Vagina (tissue), 2 donors: ENCODE data around the gene FUT6. TPM values are rescaled to one million over a fixed set of nuclear protein-coding genes. Genes with fewer than 3 reads are reported as not detected.
"Not testable (repeated sequence)": the region's sequence is repeated elsewhere in the genome, so short reads cannot be mapped to it uniquely, and the experiment has no call there.

ENCODE experiments used
- DNase-seq, 2 donors: peaks; one replicate each; pipeline ENCODE4 v3.0.0-alpha.2; 2017; ENCODE audit errors: extremely low spot score in 2 of 2
- H3K27ac ChIP-seq: fragments of 200-600 bp; sonication (generic); one replicate; pipeline ENCODE4 v1.5.1; 2019
- H3K27me3 ChIP-seq: fragments of 200-600 bp; sonication (generic); one replicate; pipeline ENCODE4 v1.5.1; 2019
- H3K36me3 ChIP-seq, 2 donors: fragments of 200-600 bp; sonication (generic); one replicate each; pipeline ENCODE4 v1.5.1; 2017 to 2019
- H3K4me1 ChIP-seq: fragments of 200-600 bp; sonication (generic); one replicate; pipeline ENCODE4 v1.5.1; 2019
- H3K4me3 ChIP-seq, 2 donors: fragments of 200-600 bp; sonication (generic); 1 replicate in 1 of 2; 2 replicates in 1 of 2; pipeline ENCODE4 v1.5.1; 2016 to 2019
- H3K9me3 ChIP-seq: fragments of 200-600 bp; sonication (generic); one replicate; pipeline ENCODE4 v1.5.1; 2019
- POLR2A ChIP-seq, 2 donors: fragments of 450-650 bp; IDR thresholded peaks; one replicate each; pipeline ENCODE4 v1.6.1; 2017; ENCODE audit warnings: antibody characterized with exemption in 2 of 2, mild to moderate bottlenecking in 2 of 2, moderate library complexity in 2 of 2
- POLR2AphosphoS5 ChIP-seq, 2 donors: sonication (generic); formaldehyde crosslinking; IDR thresholded peaks; one replicate each; pipeline ENCODE4 v1.9.0; 2017; ENCODE audit warnings: antibody characterized with exemption in 2 of 2, mild to moderate bottlenecking in 2 of 2, low read depth in 1 of 2; ENCODE audit not compliant: insufficient read depth in 1 of 2
- intact Hi-C: fragments of 100-400 bp; cut with DNase I; formaldehyde crosslinking; loops from one replicate; pipeline ENCODE4 v1.15.1; 2023
- total RNA-seq: library from RNA; depleted of rRNA; stranded (reverse); fragments of >200 nt; gene quantifications from one replicate; pipeline ENCODE4 v1.2.3, GENCODE V29; 2016
- TF ChIP-seq, protein P1 (sequence below), 3 experiments: fragments of 450-650 bp in 2 of 3; fragments of 200-600 bp in 1 of 3; sonication (generic) in 1 of 3; IDR thresholded peaks; one replicate each; pipeline ENCODE4 v1.5.1; 2017 to 2019; ENCODE audit warnings: antibody characterized with exemption in 3 of 3, mild to moderate bottlenecking in 2 of 3, moderate library complexity in 2 of 3

FUT6 gene
- total RNA-seq, 1 donor from 2014 or later = 36.8 TPM

- Histone ChIP-seq H3K36me3 (peaks cover 0 to 29% of the 10 kb centered on the region in 2 donors), H3K4me3 (no peak overlapping the region), H3K27me3 (no peaks in the 10 kb centered on the region), H3K4me1 (no peaks in the 10 kb centered on the region), H3K27ac (no peak overlapping the region), H3K9me3 (no peaks in the 10 kb centered on the region)
- TF ChIP-seq, protein P1, sequence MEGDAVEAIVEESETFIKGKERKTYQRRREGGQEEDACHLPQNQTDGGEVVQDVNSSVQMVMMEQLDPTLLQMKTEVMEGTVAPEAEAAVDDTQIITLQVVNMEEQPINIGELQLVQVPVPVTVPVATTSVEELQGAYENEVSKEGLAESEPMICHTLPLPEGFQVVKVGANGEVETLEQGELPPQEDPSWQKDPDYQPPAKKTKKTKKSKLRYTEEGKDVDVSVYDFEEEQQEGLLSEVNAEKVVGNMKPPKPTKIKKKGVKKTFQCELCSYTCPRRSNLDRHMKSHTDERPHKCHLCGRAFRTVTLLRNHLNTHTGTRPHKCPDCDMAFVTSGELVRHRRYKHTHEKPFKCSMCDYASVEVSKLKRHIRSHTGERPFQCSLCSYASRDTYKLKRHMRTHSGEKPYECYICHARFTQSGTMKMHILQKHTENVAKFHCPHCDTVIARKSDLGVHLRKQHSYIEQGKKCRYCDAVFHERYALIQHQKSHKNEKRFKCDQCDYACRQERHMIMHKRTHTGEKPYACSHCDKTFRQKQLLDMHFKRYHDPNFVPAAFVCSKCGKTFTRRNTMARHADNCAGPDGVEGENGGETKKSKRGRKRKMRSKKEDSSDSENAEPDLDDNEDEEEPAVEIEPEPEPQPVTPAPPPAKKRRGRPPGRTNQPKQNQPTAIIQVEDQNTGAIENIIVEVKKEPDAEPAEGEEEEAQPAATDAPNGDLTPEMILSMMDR (IDR thresholded peaks at IDR 0.05) = no peak
- no peak for TF ChIP-seq POLR2A (IDR thresholded peaks at IDR 0.05)
- TF ChIP-seq POLR2AphosphoS5 (IDR thresholded peaks at IDR 0.05; ENCODE audit: insufficient read depth in 1 of 2, low read depth in 1 of 2) = no peak
- DNase-seq = no peak
- intact Hi-C loops = no loop called here
Observed at GRCh38 chr19:5782322-5782721, 57.2 kb downstream of the FUT6 start.

GRCh38 chr19:5780916-5781315 is 58.6 kb downstream of the FUT6 start:
- H3K27ac ChIP-seq, intact Hi-C loops, H3K27me3 ChIP-seq, H3K4me3 ChIP-seq, DNase-seq, H3K9me3 ChIP-seq, H3K4me1 ChIP-seq: not testable (repeated sequence)
- H3K36me3 ChIP-seq = peaks cover 0 to 15% of the 10 kb centered on the region in 2 donors

Other genes starting within 250 kb of the FUT6 start
- 85.4 TPM for gene SAFB2, start 216.9 kb downstream of the FUT6 start, total RNA-seq
- 145 TPM for gene SAFB, start 216.6 kb downstream of the FUT6 start, total RNA-seq
- gene MICOS13, start 159.2 kb downstream of the FUT6 start, total RNA-seq = 83.2 TPM
- 10.3 TPM for gene HSD11B1L, start 158.7 kb downstream of the FUT6 start, total RNA-seq
- 703 TPM for gene RPL36, start 149.4 kb downstream of the FUT6 start, total RNA-seq
- gene LONP1, start 119.6 kb downstream of the FUT6 start, total RNA-seq = 53.3 TPM
- gene CATSPERD, start 119.1 kb downstream of the FUT6 start, total RNA-seq = not detected
- gene PRR22, start 55.0 kb downstream of the FUT6 start, total RNA-seq = 0.98 TPM
- 39.0 TPM for gene DUS3L, start 48.5 kb downstream of the FUT6 start, total RNA-seq
- gene NRTN, start 34.6 kb downstream of the FUT6 start, total RNA-seq = 3.7 TPM
- gene FUT3, start 11.7 kb upstream of the FUT6 start, total RNA-seq = 20.9 TPM
- not detected for gene FUT5, start 30.8 kb upstream of the FUT6 start, total RNA-seq
- gene NDUFA11, start 64.1 kb upstream of the FUT6 start, total RNA-seq = 318 TPM
- 7.9 TPM for gene VMAC, start 65.2 kb upstream of the FUT6 start, total RNA-seq
- gene CAPS, start 74.6 kb upstream of the FUT6 start, total RNA-seq = 35.8 TPM
- 110 TPM for gene RANBP3, start 138.4 kb upstream of the FUT6 start, total RNA-seq